Smooth muscle cell (in vitro differentiated cells): Measurements from ENCODE around the gene AGMO. TPM values are rescaled to one million over a fixed set of nuclear protein-coding genes. Genes with fewer than 3 reads are reported as not detected.

Experiments
- DNase-seq: peaks from one replicate; lab custom pipeline; 2025; ENCODE audit not compliant: unreplicated experiment; lab: John Stamatoyannopoulos, UW
- H2AFZ ChIP-seq: fragments of 200-600 bp; sonication (generic); 2 replicates; pipeline ENCODE4 v1.6.0; 2016; ENCODE audit warnings: antibody characterized with exemption, low read depth, mild to moderate bottlenecking
- H3F3A ChIP-seq: fragments of 200-600 bp; sonication (generic); 2 replicates; pipeline ENCODE4 v1.6.0; 2017; ENCODE audit warnings: antibody characterized with exemption, low read depth
- H3K27ac ChIP-seq: fragments of 200-600 bp; sonication (generic); 2 replicates; pipeline ENCODE4 v1.5.1; 2016; ENCODE audit warnings: low read depth, mild to moderate bottlenecking
- H3K27me3 ChIP-seq: fragments of 200-600 bp; sonication (generic); 2 replicates; pipeline ENCODE4 v1.6.1; 2016; ENCODE audit warnings: low read depth, mild to moderate bottlenecking
- H3K36me3 ChIP-seq: fragments of 200-600 bp; sonication (generic); 2 replicates; pipeline ENCODE4 v1.5.1; 2016; ENCODE audit warnings: low read depth
- H3K4me1 ChIP-seq: fragments of 200-600 bp; sonication (generic); 2 replicates; pipeline ENCODE4 v1.5.1; 2016; ENCODE audit warnings: low read depth
- H3K4me2 ChIP-seq: fragments of 200-600 bp; sonication (generic); 2 replicates; pipeline ENCODE4 v1.6.0; 2016; ENCODE audit warnings: mild to moderate bottlenecking
- H3K4me3 ChIP-seq: fragments of 200-600 bp; sonication (generic); 2 replicates; pipeline ENCODE4 v1.5.1; 2016; ENCODE audit warnings: mild to moderate bottlenecking
- H3K79me2 ChIP-seq: fragments of 200-600 bp; sonication (generic); 2 replicates; pipeline ENCODE4 v1.6.0; 2016; ENCODE audit warnings: low read depth, mild to moderate bottlenecking
- H3K9ac ChIP-seq: fragments of 200-600 bp; sonication (generic); 2 replicates; pipeline ENCODE4 v1.6.0; 2016; ENCODE audit warnings: low read depth
- H3K9me3 ChIP-seq: fragments of 200-600 bp; sonication (generic); replicated peaks from 2 replicates; pipeline ENCODE4 v1.5.1; 2016; ENCODE audit warnings: low read depth
- H4K20me1 ChIP-seq: fragments of 200-600 bp; sonication (generic); 2 replicates; pipeline ENCODE4 v1.6.0; 2016; ENCODE audit warnings: low read depth
- CTCF ChIP-seq: fragments of 200-600 bp; sonication (generic); IDR thresholded peaks from 2 replicates; pipeline ENCODE4 v1.5.1; 2017; ENCODE audit warnings: borderline replicate concordance, mild to moderate bottlenecking, antibody characterized with exemption; ENCODE audit not compliant: insufficient read depth, poor library complexity, severe bottlenecking
- WGBS: methylation state at CpG from one replicate; pipeline ENCODE4 v1.1.7; 2016; ENCODE audit warnings: low lambda C conversion rate; 5-methylcytosine and 5-hydroxymethylcytosine counted together
- polyA plus RNA-seq: library from polyadenylated mRNA; unstranded; fragments of >200 nt; fragmentation: Nextera tagmentation; extraction: Ambion mirVana; gene quantifications from 2 replicates; pipeline ENCODE4 v1.2.1, GENCODE V29; 2016
- total RNA-seq: library from RNA; depleted of rRNA; stranded (reverse); fragments of >200 nt; gene quantifications from 2 replicates; pipeline ENCODE4 v1.2.3, GENCODE V29; 2014

The AGMO gene
- total and polyA plus RNA-seq, 2 experiments from 2014 or later: 0.27 to 0.50 TPM

DNA sequence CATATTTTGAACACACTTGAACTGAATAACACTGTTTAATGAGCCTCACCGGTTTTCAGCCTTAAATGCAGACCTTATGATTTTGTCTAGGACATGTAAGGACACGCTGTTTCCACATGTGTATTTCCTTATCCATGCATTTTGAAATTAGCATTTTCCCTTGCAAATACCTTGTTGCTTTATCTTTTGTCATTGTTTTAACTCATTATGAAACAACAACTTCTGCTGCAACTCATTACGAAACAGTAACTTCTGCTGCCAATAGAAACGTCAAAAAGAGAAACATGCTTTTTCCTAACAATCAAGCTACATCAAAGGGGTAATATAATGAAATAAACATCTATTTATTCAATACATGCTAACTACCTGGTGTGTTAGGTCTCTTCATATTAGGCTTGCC, 322.0 kb downstream of the AGMO start:
- no peaks in the 10 kb centered on the region for H3K36me3 ChIP-seq
- H3K9me3 ChIP-seq: no peaks in the 10 kb centered on the region
- TF ChIP-seq CTCF: no peak
- H3K4me2 ChIP-seq: no peak overlapping the region
- H3K4me1 ChIP-seq: no peaks in the 10 kb centered on the region
- H3K4me3 ChIP-seq: no peak overlapping the region
- H4K20me1 ChIP-seq: no peaks in the 10 kb centered on the region
- H2AFZ ChIP-seq: no peak overlapping the region
- H3K9ac ChIP-seq: no peak overlapping the region
- no peaks in the 10 kb centered on the region for H3K79me2 ChIP-seq
- H3K27me3 ChIP-seq: no peaks in the 10 kb centered on the region
- H3K27ac ChIP-seq: no peak overlapping the region
- DNase-seq: no peak
- WGBS: 92% methylated on average over 4 of the region's 4 CpGs
- no peaks in the 10 kb centered on the region for H3F3A ChIP-seq

- WGBS: 55% methylated on average over 2 of the region's 2 CpGs
- Histone ChIP-seq H3K79me2 (no peaks in the 10 kb centered on the region), H3K9ac (no peak overlapping the region), H3K4me2 (no peak overlapping the region), H3K27me3 (no peaks in the 10 kb centered on the region), H3F3A (no peaks in the 10 kb centered on the region), H3K4me1 (no peaks in the 10 kb centered on the region), H3K4me3 (no peak overlapping the region), H3K36me3 (no peaks in the 10 kb centered on the region), H3K27ac (no peak overlapping the region), H2AFZ (no peak overlapping the region), H4K20me1 (no peaks in the 10 kb centered on the region), H3K9me3 (no peaks in the 10 kb centered on the region)
- TF ChIP-seq CTCF: no peak
- DNase-seq: no peak
Observed at GRCh38 chr7:15236952-15237351, 324.9 kb downstream of the AGMO start.

DNA sequence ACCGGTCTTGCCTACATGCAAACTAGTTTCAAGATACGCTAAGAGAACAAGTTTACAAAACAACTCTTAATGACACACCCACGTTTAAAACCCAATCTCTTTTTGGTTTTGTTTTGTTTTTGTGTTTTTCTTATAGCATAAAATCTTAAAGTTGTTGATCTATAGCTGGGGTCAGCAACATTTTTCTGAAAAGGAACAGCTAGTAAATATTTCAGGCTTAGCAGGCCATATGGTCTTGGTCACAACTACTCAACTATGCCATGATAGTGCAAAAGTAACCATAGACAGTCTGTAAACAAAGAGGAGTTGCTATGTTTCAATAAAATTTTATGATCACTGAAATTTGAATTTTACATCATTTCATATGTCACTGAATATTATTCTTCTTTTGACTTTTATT, 327.4 kb downstream of the AGMO start:
- H4K20me1 ChIP-seq: no peaks in the 10 kb centered on the region
- H3K9ac ChIP-seq: no peak overlapping the region
- 56% methylated on average over 3 of the region's 3 CpGs for WGBS
- H3K4me1 ChIP-seq: no peaks in the 10 kb centered on the region
- H3K79me2 ChIP-seq: no peaks in the 10 kb centered on the region
- no peaks in the 10 kb centered on the region for H3F3A ChIP-seq
- no peak overlapping the region for H3K4me2 ChIP-seq
- no peak overlapping the region for H3K4me3 ChIP-seq
- no peaks in the 10 kb centered on the region for H3K36me3 ChIP-seq
- no peak overlapping the region for H3K27ac ChIP-seq
- no peaks in the 10 kb centered on the region for H3K27me3 ChIP-seq
- H3K9me3 ChIP-seq: no peaks in the 10 kb centered on the region
- DNase-seq: no peak
- no peak overlapping the region for H2AFZ ChIP-seq
- no peak for TF ChIP-seq CTCF

- DNase-seq: no peak
- H3K4me3 ChIP-seq: no peak overlapping the region
- H3F3A ChIP-seq: no peaks in the 10 kb centered on the region
- TF ChIP-seq CTCF: no peak
- H3K27me3 ChIP-seq: no peaks in the 10 kb centered on the region
- no peaks in the 10 kb centered on the region for H3K36me3 ChIP-seq
- H3K4me1 ChIP-seq: no peaks in the 10 kb centered on the region
- H3K4me2 ChIP-seq: no peak overlapping the region
- no peaks in the 10 kb centered on the region for H3K79me2 ChIP-seq
- H2AFZ ChIP-seq: no peak overlapping the region
- no peaks in the 10 kb centered on the region for H4K20me1 ChIP-seq
- no peaks in the 10 kb centered on the region for H3K9me3 ChIP-seq
- no peak overlapping the region for H3K27ac ChIP-seq
- 92% methylated on average over 3 of the region's 3 CpGs for WGBS
- H3K9ac ChIP-seq: no peak overlapping the region
Observed at GRCh38 chr7:15228831-15229230, 333.0 kb downstream of the AGMO start.
